ENCODE data around the gene EMC1.
"Not testable (repeated sequence)": the region's sequence is repeated elsewhere in the genome, so short reads cannot be mapped to it uniquely, and the experiment has no call there.

EMC1 gene

DNA sequence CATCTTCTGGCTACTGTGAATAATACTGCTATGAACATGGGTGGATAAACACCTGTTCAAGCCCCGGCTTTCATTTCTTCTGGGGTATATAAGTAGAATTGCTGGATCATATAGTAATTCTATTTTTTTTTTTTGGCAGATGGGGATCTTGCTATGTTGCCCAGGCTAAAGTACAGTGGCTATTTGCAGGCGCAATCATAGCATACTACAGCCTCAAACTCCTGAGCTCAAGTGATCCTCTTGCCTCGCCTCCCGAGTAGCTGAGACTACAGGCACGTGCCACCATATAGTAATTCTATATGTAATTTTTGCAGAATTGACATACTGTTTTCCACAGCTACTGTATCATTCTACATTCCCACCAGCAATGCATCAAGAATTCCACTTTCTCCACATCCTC is 69.1 kb downstream of the EMC1 start:
- DNase-seq (ENCODE audit: extremely low read depth, insufficient read length), result no peak
- TF ChIP-seq, protein P1, sequence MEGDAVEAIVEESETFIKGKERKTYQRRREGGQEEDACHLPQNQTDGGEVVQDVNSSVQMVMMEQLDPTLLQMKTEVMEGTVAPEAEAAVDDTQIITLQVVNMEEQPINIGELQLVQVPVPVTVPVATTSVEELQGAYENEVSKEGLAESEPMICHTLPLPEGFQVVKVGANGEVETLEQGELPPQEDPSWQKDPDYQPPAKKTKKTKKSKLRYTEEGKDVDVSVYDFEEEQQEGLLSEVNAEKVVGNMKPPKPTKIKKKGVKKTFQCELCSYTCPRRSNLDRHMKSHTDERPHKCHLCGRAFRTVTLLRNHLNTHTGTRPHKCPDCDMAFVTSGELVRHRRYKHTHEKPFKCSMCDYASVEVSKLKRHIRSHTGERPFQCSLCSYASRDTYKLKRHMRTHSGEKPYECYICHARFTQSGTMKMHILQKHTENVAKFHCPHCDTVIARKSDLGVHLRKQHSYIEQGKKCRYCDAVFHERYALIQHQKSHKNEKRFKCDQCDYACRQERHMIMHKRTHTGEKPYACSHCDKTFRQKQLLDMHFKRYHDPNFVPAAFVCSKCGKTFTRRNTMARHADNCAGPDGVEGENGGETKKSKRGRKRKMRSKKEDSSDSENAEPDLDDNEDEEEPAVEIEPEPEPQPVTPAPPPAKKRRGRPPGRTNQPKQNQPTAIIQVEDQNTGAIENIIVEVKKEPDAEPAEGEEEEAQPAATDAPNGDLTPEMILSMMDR (IDR thresholded peaks at IDR 0.05; ENCODE audit: insufficient read depth, low read length, poor library complexity, severe bottlenecking), result no peak
- Histone ChIP-seq H3K36me3 (ENCODE audit: control insufficient read depth, insufficient read depth, low read length) (peaks cover 23% of the 10 kb centered on the region), H3K27me3 (replicated peaks; ENCODE audit: control insufficient read depth, insufficient read depth, low read length) (no peaks in the 10 kb centered on the region), H3K4me3 (replicated peaks; ENCODE audit: low read depth, low read length) (no peak overlapping the region)

DNA sequence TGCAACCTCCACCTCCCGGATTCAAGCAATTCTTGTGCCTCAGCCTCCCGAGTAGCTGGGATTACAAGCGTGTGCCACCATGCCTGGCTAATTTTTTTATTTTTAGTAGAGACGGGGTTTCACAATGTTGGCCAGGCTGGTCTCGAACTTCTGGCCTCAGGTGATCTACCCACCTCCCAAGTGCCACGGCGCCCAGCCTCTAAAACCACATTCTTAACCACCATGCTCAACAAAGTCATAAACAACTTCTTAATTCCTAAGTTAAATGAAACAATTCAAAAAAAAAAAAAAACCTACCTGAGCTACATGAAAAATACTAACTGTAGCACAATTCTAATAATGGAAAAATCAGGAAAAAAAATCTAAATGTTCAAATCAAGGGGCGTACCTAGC is 71.1 kb downstream of the EMC1 start:
- not testable (repeated sequence) for H3K27me3 ChIP-seq (replicated peaks; ENCODE audit: control insufficient read depth, insufficient read depth, low read length); H3K4me3 ChIP-seq (replicated peaks; ENCODE audit: low read depth, low read length); DNase-seq (ENCODE audit: extremely low read depth, insufficient read length)
- peaks cover 21% of the 10 kb centered on the region for H3K36me3 ChIP-seq (ENCODE audit: control insufficient read depth, insufficient read depth, low read length)

DNA sequence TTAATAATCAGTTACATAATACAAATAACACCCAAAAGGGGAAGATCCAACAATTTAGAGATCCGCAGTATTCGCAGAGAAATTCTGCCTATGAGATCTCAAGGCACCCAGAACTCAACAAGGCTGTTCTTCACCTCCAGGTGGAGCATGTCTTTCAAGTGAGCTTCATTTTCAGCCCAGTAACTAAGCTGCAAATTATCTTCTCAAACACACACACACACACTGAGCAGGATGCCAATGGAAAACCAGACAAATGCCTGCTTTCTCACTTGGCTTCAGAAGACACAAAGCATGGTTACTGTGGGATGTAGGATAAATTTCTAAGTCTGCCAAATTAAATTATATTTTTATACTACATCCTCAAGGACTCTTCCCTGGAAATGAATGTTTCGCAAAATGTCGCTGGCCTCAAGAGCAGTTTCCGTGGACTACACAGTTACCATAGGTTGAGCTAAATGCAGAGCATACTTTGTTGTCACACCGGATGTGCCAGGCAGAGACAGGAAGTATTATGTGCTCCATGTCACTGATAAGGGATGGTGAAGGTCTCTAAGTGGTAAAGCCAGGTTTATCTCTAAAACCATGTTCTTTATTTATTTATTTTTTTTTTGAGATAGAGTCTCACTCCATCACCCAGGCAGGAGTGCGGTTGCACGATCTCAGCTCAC is 71.6 kb downstream of the EMC1 start:
- no peak for DNase-seq (ENCODE audit: extremely low read depth, insufficient read length)
- Histone ChIP-seq H3K36me3 (ENCODE audit: control insufficient read depth, insufficient read depth, low read length) (peaks cover 20% of the 10 kb centered on the region), H3K27me3 (replicated peaks; ENCODE audit: control insufficient read depth, insufficient read depth, low read length) (no peaks in the 10 kb centered on the region), H3K4me3 (replicated peaks; ENCODE audit: low read depth, low read length) (no peak overlapping the region)
- TF ChIP-seq, protein P1 (IDR thresholded peaks at IDR 0.05; ENCODE audit: insufficient read depth, low read length, poor library complexity, severe bottlenecking), result no peak

DNA sequence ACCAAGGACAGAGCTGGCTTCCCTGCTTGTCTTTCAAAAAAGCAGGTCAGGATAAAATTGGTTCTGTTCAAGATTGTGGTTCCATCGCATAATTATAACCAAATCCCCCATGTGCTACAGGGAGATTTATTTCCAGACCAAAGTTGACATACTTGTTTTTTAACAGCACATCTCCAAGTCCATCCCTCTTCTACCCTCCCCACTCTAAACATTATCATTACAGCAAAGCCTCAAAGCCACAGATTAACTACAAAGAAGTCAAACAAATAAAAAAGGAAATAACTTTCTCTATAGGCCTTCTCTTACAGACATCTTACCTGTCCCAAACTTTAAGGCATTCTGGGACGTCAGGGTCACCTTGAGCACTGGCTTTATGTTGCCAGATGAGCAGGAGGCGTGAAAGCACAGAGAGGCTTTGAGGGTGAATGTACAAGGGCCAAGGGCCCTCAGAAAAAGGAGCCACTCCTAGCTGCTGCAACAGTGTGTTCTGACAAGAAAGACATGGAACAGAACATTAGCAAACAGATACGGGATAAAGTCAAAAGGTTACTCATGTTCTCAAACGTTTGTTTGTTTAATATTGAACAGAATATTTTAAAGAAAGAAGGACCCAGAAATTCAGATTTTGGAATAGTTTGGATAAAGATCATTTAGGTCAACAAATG is 72.5 kb downstream of the EMC1 start:
- TF ChIP-seq, protein P1 (IDR thresholded peaks at IDR 0.05; ENCODE audit: insufficient read depth, low read length, poor library complexity, severe bottlenecking), result no peak
- Histone ChIP-seq H3K27me3 (replicated peaks; ENCODE audit: control insufficient read depth, insufficient read depth, low read length) (no peaks in the 10 kb centered on the region), H3K4me3 (replicated peaks; ENCODE audit: low read depth, low read length) (no peak overlapping the region), H3K36me3 (ENCODE audit: control insufficient read depth, insufficient read depth, low read length) (peaks cover 20% of the 10 kb centered on the region)
- no peak for DNase-seq (ENCODE audit: extremely low read depth, insufficient read length)

DNA sequence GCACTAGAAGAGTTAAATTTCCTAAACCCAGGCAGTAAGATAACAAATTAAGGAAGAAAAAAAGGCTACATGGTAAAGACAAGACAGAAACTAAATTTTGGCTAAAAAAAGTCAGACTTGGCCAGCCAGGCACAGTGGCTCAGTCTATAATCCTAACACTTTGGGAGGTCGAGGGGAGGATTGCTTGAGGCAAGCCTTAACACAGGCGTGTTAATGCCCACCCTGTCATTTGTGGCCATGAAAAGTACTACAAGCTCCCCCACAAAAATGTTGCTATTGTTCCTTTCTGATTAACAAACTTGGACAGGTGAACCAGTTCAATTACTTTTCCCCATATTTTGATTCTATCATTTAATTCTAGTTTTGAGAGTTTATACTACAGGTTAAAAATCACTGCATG is 73.5 kb downstream of the EMC1 start:
- peaks cover 20% of the 10 kb centered on the region for H3K36me3 ChIP-seq (ENCODE audit: control insufficient read depth, insufficient read depth, low read length)
- no peaks in the 10 kb centered on the region for H3K27me3 ChIP-seq (replicated peaks; ENCODE audit: control insufficient read depth, insufficient read depth, low read length)
- H3K4me3 ChIP-seq (replicated peaks; ENCODE audit: low read depth, low read length), result no peak overlapping the region
- TF ChIP-seq, protein P1 (IDR thresholded peaks at IDR 0.05; ENCODE audit: insufficient read depth, low read length, poor library complexity, severe bottlenecking), result no peak
- no peak for DNase-seq (ENCODE audit: extremely low read depth, insufficient read length)

DNA sequence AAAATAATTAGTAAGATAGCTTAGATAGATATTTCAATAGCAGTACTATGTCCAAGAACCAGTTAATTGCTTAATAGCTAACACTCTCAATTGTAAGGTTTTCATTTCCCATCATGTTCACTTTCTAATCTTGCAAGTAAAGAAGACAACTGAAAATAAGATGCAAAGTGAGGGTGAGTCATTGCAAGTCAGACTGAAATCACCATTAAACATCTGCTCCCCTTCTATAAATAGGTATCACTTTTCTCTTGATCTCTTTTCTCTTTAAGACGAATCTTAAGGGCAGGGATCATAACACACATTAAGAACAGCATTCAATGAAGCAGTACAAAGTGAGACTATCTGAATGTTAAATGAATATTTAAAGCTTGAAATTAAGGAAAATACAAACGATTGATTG is 81.7 kb downstream of the EMC1 start:
- Histone ChIP-seq H3K27me3 (replicated peaks; ENCODE audit: control insufficient read depth, insufficient read depth, low read length) (no peaks in the 10 kb centered on the region), H3K4me3 (replicated peaks; ENCODE audit: low read depth, low read length) (no peak overlapping the region), H3K36me3 (ENCODE audit: control insufficient read depth, insufficient read depth, low read length) (peaks cover 28% of the 10 kb centered on the region)
- TF ChIP-seq, protein P1 (IDR thresholded peaks at IDR 0.05; ENCODE audit: insufficient read depth, low read length, poor library complexity, severe bottlenecking), result no peak
- DNase-seq (ENCODE audit: extremely low read depth, insufficient read length), result peak; percentile 64
